Duodenal mucosa (tissue), 2 donors: Measurements from ENCODE around the gene DOCK6.

Experiments used
- H3K27ac ChIP-seq: one replicate; pipeline ENCODE4 v1.7.0; 2013; ENCODE audit warnings: low read depth, low read length
- H3K27me3 ChIP-seq, 2 donors: one replicate each; pipeline ENCODE4 v1.7.0; 2013; ENCODE audit warnings: low read length in 2 of 2, control low read depth in 1 of 2; ENCODE audit not compliant: insufficient read depth in 2 of 2, control insufficient read depth in 1 of 2
- H3K36me3 ChIP-seq, 2 donors: one replicate each; pipeline ENCODE4 v1.7.0; 2013; ENCODE audit warnings: low read length in 2 of 2, control low read depth in 1 of 2; ENCODE audit not compliant: insufficient read depth in 2 of 2, control insufficient read depth in 1 of 2
- H3K4me1 ChIP-seq, 2 donors: one replicate each; pipeline ENCODE4 v1.7.0; 2013; ENCODE audit warnings: low read length in 2 of 2, control low read depth in 1 of 2; ENCODE audit not compliant: insufficient read depth in 2 of 2, control insufficient read depth in 1 of 2
- H3K4me3 ChIP-seq, 2 donors: one replicate each; pipeline ENCODE4 v1.7.0; 2013; ENCODE audit warnings: low read length in 2 of 2, low read depth in 1 of 2
- H3K9ac ChIP-seq, 2 donors: one replicate each; pipeline ENCODE4 v1.7.0; 2013; ENCODE audit warnings: low read length in 2 of 2, low read depth in 1 of 2
- H3K9me3 ChIP-seq, 2 donors: one replicate each; pipeline ENCODE4 v1.7.0; 2013; ENCODE audit warnings: low read length in 2 of 2, control low read depth in 1 of 2; ENCODE audit not compliant: control insufficient read depth in 1 of 2

DOCK6 gene

GRCh38 chr19:11293433-11294389 lies 31.4 kb upstream of the DOCK6 start:
- Histone ChIP-seq H3K9me3 (no peaks in the 10 kb centered on the region), H3K27me3 (no peaks in the 10 kb centered on the region), H3K27ac (no peak overlapping the region), H3K4me1 (peaks cover 0 to 10% of the 10 kb centered on the region in 2 donors), H3K4me3 (peak overlapping the region; percentile 31 to 48), H3K36me3 (no peaks in the 10 kb centered on the region), H3K9ac (no peak overlapping the region)

- Histone ChIP-seq H3K4me1 (peaks cover 0 to 10% of the 10 kb centered on the region in 2 donors), H3K27ac (no peak overlapping the region), H3K4me3 (no peak overlapping the region), H3K9ac (no peak overlapping the region), H3K9me3 (no peaks in the 10 kb centered on the region), H3K27me3 (no peaks in the 10 kb centered on the region), H3K36me3 (no peaks in the 10 kb centered on the region)
Observed at GRCh38 chr19:11291991-11292390, 29.7 kb upstream of the DOCK6 start.

GRCh38 chr19:11291415-11291814 lies 29.1 kb upstream of the DOCK6 start:
- H3K4me3 ChIP-seq = no peak overlapping the region
- H3K27me3 ChIP-seq = no peaks in the 10 kb centered on the region
- H3K9me3 ChIP-seq = no peaks in the 10 kb centered on the region
- H3K4me1 ChIP-seq = peaks cover 0 to 10% of the 10 kb centered on the region in 2 donors
- H3K36me3 ChIP-seq = no peaks in the 10 kb centered on the region
- no peak overlapping the region for H3K27ac ChIP-seq
- no peak overlapping the region for H3K9ac ChIP-seq

- no peaks in the 10 kb centered on the region for H3K27me3 ChIP-seq
- no peak overlapping the region for H3K27ac ChIP-seq
- peaks cover 0 to 10% of the 10 kb centered on the region in 2 donors for H3K4me1 ChIP-seq
- no peak overlapping the region for H3K9ac ChIP-seq
- no peaks in the 10 kb centered on the region for H3K36me3 ChIP-seq
- no peaks in the 10 kb centered on the region for H3K9me3 ChIP-seq
- no peak overlapping the region for H3K4me3 ChIP-seq
Observed at GRCh38 chr19:11290256-11290655, 27.9 kb upstream of the DOCK6 start.

- H3K9ac ChIP-seq = no peak overlapping the region
- H3K36me3 ChIP-seq = no peaks in the 10 kb centered on the region
- no peaks in the 10 kb centered on the region for H3K27me3 ChIP-seq
- H3K9me3 ChIP-seq = no peaks in the 10 kb centered on the region
- no peak overlapping the region for H3K4me3 ChIP-seq
- no peak overlapping the region for H3K27ac ChIP-seq
- H3K4me1 ChIP-seq = peaks cover 0 to 2% of the 10 kb centered on the region in 2 donors
Observed at GRCh38 chr19:11288349-11288748, 26.0 kb upstream of the DOCK6 start.

- Histone ChIP-seq H3K9ac (no peak overlapping the region), H3K9me3 (no peaks in the 10 kb centered on the region), H3K27me3 (no peaks in the 10 kb centered on the region), H3K4me3 (no peak overlapping the region), H3K4me1 (no peaks in the 10 kb centered on the region), H3K27ac (no peak overlapping the region), H3K36me3 (no peaks in the 10 kb centered on the region)
Observed at GRCh38 chr19:11286312-11286974, 24.1 kb upstream of the DOCK6 start.

- no peaks in the 10 kb centered on the region for H3K27me3 ChIP-seq
- H3K9ac ChIP-seq = no peak overlapping the region
- H3K27ac ChIP-seq = no peak overlapping the region
- no peaks in the 10 kb centered on the region for H3K9me3 ChIP-seq
- no peaks in the 10 kb centered on the region for H3K4me1 ChIP-seq
- H3K4me3 ChIP-seq = no peak overlapping the region
- no peaks in the 10 kb centered on the region for H3K36me3 ChIP-seq
Observed at GRCh38 chr19:11284515-11284914, 22.2 kb upstream of the DOCK6 start.

- Histone ChIP-seq H3K27ac (no peak overlapping the region), H3K36me3 (no peaks in the 10 kb centered on the region), H3K4me1 (no peaks in the 10 kb centered on the region), H3K4me3 (no peak overlapping the region), H3K9me3 (no peaks in the 10 kb centered on the region), H3K9ac (no peak overlapping the region), H3K27me3 (no peaks in the 10 kb centered on the region)
Observed at GRCh38 chr19:11281356-11282049, 19.2 kb upstream of the DOCK6 start.

- H3K9ac ChIP-seq = no peak overlapping the region
- no peak overlapping the region for H3K27ac ChIP-seq
- no peaks in the 10 kb centered on the region for H3K36me3 ChIP-seq
- no peaks in the 10 kb centered on the region for H3K27me3 ChIP-seq
- H3K4me3 ChIP-seq = no peak overlapping the region
- no peaks in the 10 kb centered on the region for H3K9me3 ChIP-seq
- H3K4me1 ChIP-seq = no peaks in the 10 kb centered on the region
Observed at GRCh38 chr19:11279505-11280236, 17.3 kb upstream of the DOCK6 start.
